ENCODE results near the gene TRIM65.

Gene TRIM65

DNA sequence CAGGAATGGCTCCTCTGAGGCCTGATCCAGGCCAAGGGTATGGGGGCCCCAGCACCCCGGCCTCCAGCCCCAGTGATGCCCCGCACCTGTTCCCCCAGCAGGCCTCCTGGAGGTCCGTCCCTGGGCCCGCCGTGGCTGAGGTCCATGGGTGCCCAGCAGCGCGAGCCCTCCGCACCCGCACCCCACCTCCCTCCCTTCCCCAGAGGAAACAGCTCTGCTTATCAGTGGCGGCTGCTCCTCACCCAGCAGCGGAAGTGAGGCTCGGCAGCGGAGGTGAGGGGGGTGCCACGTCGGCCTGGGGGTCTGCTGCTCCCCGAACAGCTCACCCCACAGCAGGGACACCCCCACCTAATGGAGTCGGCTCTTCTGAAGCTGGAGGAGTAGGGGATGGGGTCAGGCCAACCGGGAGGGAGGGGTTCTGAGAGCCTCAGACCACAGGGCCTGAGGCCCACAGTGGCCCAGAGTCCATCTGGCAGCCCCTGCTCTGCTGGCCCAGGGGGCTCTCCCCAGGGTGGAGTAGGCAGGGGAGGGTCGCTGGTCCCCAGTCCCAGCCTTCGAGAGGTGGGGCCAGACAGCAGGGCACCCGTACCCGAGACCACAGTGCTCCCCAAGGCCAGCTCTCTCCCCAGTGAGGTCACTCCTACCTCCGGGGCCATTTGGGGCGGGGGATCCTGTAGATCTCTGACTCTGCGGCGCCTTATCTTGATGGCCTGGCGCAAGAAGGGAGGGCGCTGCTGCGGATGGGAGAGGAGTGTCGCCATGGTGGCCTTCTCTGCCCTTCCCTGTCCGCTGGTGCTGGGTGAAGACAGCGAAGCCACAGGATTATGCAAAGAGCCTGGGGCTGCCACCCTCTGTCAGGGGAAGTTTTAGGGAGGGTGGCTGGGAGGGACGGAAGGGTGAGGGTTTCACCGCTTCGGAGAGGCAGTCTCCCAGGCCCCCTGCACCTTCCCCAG lies 52.9 kb downstream of the TRIM65 start, which contains the start of gene UNC13D:
Gene UNC13D (minus strand): TSS at position 828 of the 953 bp plus-strand sequence. CDS start 67 bp downstream, at position 761.
- TF ChIP-seq, protein P1, sequence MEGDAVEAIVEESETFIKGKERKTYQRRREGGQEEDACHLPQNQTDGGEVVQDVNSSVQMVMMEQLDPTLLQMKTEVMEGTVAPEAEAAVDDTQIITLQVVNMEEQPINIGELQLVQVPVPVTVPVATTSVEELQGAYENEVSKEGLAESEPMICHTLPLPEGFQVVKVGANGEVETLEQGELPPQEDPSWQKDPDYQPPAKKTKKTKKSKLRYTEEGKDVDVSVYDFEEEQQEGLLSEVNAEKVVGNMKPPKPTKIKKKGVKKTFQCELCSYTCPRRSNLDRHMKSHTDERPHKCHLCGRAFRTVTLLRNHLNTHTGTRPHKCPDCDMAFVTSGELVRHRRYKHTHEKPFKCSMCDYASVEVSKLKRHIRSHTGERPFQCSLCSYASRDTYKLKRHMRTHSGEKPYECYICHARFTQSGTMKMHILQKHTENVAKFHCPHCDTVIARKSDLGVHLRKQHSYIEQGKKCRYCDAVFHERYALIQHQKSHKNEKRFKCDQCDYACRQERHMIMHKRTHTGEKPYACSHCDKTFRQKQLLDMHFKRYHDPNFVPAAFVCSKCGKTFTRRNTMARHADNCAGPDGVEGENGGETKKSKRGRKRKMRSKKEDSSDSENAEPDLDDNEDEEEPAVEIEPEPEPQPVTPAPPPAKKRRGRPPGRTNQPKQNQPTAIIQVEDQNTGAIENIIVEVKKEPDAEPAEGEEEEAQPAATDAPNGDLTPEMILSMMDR (IDR thresholded peaks at IDR 0.05; ENCODE audit: insufficient read depth, low read length, missing control alignments): no peak
- ChIA-PET CTCF (interaction anchor here (1.2 to 6.3 kb wide), 8 partner anchors 8 to 52 kb away, joined by 3 to 52 read pairs (median 12); partner anchors contain the start of genes TRIM65 and WBP2), POLR2A (no interaction called here)
- H3K4me3 ChIP-seq (ENCODE audit: low read depth, low read length): no peak within 1 kb of the TSS
- DNase-seq (ENCODE audit: low read depth, low spot score): no peak

DNA sequence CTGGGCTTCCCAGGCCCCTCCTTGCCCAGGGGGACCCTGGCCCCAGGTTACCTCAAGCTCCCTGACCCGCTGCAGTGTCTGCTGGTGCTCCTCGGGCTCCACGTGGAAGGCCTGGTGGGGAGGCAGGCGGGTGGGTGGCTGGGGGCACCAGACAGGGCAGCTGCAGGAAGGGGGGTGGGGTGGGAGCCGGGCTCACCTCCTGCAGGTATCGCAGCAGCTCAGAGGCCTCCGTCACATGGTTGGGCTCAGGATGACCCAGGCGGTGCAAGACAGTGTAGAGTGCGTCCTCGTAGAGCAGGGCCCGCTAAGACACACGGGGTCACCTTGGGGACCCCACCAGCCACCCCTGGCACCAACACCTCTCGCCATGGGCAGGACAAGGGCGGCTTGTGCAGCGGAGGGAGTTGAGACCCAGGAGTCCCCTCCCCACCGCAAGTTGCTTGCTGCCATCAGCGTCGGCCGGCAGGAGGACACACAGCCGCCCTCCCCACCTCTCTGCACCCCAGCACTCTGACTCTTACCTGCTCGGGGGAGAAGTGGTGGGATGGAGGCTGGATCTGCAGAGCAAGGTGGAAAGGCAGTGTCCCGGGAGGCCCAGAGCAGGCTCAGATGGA lies 53.7 kb downstream of the TRIM65 start:
- ChIA-PET POLR2A (interaction anchor here (0.6 kb wide), 1 partner anchor 234 kb away, joined by 3 read pairs; no protein-coding TSS in a partner anchor), CTCF (interaction anchor here (3.8 to 6.3 kb wide), 3 partner anchors 7 to 13 kb away, joined by 26 to 52 read pairs (median 52); partner anchors contain the start of gene WBP2)
- H3K4me3 ChIP-seq (ENCODE audit: low read depth, low read length): no peak overlapping the region
- no peak for DNase-seq (ENCODE audit: low read depth, low spot score)
- TF ChIP-seq, protein P1 (IDR thresholded peaks at IDR 0.05; ENCODE audit: insufficient read depth, low read length, missing control alignments): no peak

DNA sequence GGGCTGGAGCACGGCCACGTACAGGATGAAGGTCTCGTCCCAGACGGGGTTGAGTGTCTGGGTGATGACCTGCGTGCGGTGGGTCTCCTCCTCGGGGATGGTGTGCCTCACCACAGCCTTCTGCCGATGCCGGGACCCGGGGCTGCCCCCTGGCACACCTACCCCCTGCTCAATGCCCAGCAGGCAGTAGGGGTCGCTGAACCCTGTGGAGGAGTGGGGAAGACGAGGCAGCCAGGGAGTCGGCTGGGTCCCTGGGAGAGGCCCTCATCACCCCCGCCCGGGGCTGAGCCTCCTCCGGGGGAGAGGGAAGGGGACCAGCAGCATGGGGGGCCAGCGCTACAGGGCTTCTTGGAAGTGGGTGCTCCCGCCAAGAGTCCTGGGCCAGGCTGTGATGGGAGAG lies 54.3 kb downstream of the TRIM65 start:
- no peak for DNase-seq (ENCODE audit: low read depth, low spot score)

DNA sequence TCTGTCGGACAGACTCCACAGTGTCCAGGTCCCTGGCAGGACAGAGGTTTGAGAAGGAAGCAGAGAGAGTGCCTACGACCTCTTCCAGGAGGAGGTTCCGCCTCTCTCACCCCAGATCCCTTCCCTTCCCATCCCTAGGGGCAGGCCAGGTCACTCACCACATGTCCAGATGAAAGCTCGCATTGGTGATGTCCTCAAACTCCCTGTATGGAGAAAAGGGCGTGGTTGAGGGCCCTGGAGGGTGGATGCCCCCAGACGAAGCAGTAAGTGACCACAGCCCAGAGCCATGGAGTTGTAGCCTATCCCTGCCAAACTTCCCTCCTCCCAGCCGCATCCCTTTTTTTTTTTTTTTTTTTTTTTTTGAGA lies 56.0 kb downstream of the TRIM65 start:
- DNase-seq (ENCODE audit: low read depth, low spot score): no peak
- ChIA-PET POLR2A (no interaction called here), CTCF (interaction anchor here (1.6 to 2.6 kb wide), 3 partner anchors 9 to 15 kb away, joined by 5 to 9 read pairs (median 6); partner anchors contain the start of gene WBP2)
- TF ChIP-seq, protein P1 (IDR thresholded peaks at IDR 0.05; ENCODE audit: insufficient read depth, low read length, missing control alignments): no peak
- no peak overlapping the region for H3K4me3 ChIP-seq (ENCODE audit: low read depth, low read length)

More for the DNA sequence above, 54.3 kb downstream of the TRIM65 start:
- POLR2A ChIA-PET: interaction anchor here (0.6 kb wide), 1 partner anchor 233 kb away, joined by 3 read pairs; no protein-coding TSS in a partner anchor
- TF ChIP-seq, protein P1 (IDR thresholded peaks at IDR 0.05; ENCODE audit: insufficient read depth, low read length, missing control alignments): no peak
- no peak overlapping the region for H3K4me3 ChIP-seq (ENCODE audit: low read depth, low read length)
- CTCF ChIA-PET: no interaction called here

- no peak overlapping the region for H3K4me3 ChIP-seq (ENCODE audit: low read depth, low read length)
- TF ChIP-seq, protein P1 (IDR thresholded peaks at IDR 0.05; ENCODE audit: insufficient read depth, low read length, missing control alignments): no peak
- CTCF ChIA-PET: interaction anchor here (1.1 to 7.5 kb wide), 6 partner anchors 6 to 15 kb away, joined by 3 to 52 read pairs (median 6); partner anchors contain the start of genes UNC13D and WBP2
- DNase-seq (ENCODE audit: low read depth, low spot score): no peak
- POLR2A ChIA-PET: no interaction called here
Measured at GRCh38 chr17:75839942-75840798, 56.6 kb downstream of the TRIM65 start.
